GM18909 (cell line): ENCODE results near the gene UQCRFS1.

Source experiments
- ATAC-seq: cut with Tn5 transposase; IDR thresholded peaks from one replicate; pipeline ENCODE4 v1.9.1; 2021; ENCODE audit warnings: mild to moderate bottlenecking; ENCODE audit not compliant: unreplicated experiment, poor library complexity

The UQCRFS1 gene

GRCh38 chr19:29170554-29170953 is 42.4 kb downstream of the UQCRFS1 start:
- ATAC-seq: no peak

- no peak for ATAC-seq
Measured at GRCh38 chr19:29162694-29163093, 50.3 kb downstream of the UQCRFS1 start.

- no peak for ATAC-seq
Measured at GRCh38 chr19:29155683-29156082, 57.3 kb downstream of the UQCRFS1 start.
